Left lobe of liver (tissue), 2 donors: ENCODE data around the gene PRR20A. TPM values are rescaled to one million over a fixed set of nuclear protein-coding genes. Genes with fewer than 3 reads are reported as not detected.
A peak's percentile ranks its signal among the peaks of the same experiment; 100 is the strongest.
"Not testable (repeated sequence)": the region's sequence is repeated elsewhere in the genome, so short reads cannot be mapped to it uniquely, and the experiment has no call there.

Experiments used
- ATAC-seq: fragments of 200-7000 bp; cut with Tn5 transposase; one replicate; pipeline ENCODE4 v1.9.1; 2020; ENCODE audit warnings: mild to moderate bottlenecking, moderate library complexity
- DNase-seq: peaks from one replicate; pipeline ENCODE4 v3.0.0-alpha.2; 2020; ENCODE audit warnings: low spot score
- total RNA-seq: library from RNA; stranded (reverse); gene quantifications from one replicate; pipeline ENCODE4 v1.2.1, GENCODE V29; 2021
- donor health status: DM: no; HTN: no; CAD: no; lungs with moderate emphysema.
- donor health status: DM: no; HTN: yes; CAD: no.

PRR20A gene
- not detected for total RNA-seq

DNA sequence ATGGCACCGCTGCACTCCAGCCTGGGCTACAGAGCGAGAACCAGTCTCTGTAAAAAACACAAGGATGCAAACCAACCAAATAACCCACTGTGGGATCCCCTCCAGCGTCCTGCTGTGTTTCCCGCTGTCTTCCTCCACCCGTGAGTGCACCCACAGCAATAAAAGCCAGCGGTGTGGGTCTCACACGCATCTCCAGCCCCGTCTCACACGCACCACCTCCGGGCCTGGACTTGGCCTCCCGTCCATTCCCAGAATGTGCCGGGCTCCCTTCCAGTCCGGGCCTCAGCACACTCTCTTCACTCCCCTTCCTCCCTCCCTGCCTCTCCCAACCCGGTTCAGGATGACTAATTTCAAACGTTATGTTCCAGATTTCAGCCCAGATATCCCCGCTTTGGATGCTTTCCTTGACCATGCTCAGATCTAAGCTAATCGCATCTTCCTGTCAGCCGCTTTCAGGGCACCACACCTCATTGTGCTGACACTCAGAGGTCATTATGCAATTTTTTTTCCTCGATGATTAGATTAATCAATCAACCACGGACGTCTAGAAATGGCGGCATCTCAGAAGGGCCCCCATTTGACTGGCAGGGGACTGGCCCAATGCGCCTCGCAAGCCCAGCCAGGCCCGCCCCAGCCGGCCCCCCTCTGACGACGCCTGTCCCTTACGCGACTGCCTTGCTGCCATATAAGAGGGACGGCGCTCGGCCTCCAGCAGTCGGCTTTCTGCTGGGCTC is at the start of gene PRR20A:
TSS of gene PRR20A (plus strand) at position 684 of the 734 bp plus-strand sequence. CDS start 387 bp downstream, outside the sequence.
- ATAC-seq = not testable (repeated sequence)

DNA sequence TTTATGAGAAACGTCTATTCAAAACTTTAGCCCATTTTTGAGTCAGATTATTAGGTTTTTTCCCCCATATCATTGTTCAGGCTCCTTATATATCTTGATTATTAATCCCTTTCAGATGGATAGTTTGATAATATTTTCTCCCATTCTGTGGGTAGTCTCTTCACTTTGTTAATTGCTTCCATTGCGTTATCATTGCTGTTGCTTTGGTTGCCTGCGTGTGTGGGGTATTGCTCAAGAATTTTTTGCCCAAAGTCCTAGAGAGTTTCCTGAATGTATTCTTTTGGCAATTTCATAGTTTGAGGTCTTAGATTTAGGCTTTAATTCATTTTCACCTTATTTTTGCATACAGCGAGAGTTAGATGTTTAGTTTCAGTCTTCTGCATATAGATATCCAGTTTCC is 25.8 kb upstream of the PRR20A start:
- DNase-seq = no peak
- peak; percentile 51 for ATAC-seq

More for the DNA sequence above, at the start of gene PRR20A:
- DNase-seq = not testable (repeated sequence)

DNA sequence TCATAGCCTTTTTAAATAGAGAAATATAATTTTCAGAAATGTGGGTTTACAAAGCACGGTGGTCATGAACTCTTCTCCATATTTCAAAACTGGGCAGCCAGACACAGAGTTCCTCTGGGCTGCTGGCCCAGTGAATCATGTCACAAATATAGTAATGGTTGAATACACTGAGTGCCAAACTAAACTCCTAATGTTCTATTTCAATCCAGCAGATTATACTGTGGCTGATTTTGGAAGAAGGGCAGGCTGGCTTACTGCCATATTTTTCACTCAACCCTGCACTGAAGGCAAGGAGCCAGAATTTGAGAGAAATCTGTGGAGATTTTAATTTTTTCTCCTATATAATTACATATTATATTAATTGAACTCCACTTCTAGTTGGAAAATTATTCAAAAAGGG is 17.0 kb upstream of the PRR20A start:
- ATAC-seq = peak; percentile 98
- peak; percentile 71 for DNase-seq

DNA sequence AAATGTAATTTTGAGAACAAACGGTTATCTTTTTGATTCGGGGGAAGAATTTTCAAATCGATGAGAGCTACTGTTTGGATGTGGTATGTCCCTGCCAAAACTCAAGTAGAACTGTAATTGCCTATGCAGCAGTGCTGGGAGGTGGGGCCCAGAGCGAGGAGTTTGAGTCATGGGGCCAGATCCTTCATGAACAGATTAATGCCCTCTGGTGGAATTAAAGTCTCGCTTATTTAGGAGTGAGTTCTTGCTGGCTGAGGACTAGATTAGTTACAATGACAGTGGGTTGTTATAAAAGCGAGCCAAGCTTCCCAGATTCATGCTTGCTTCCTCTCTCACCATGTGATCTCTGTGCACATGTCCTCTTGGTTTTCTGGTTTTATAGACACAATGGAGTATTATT is 11.8 kb upstream of the PRR20A start:
- peak; percentile 50 for ATAC-seq
- no peak for DNase-seq

DNA sequence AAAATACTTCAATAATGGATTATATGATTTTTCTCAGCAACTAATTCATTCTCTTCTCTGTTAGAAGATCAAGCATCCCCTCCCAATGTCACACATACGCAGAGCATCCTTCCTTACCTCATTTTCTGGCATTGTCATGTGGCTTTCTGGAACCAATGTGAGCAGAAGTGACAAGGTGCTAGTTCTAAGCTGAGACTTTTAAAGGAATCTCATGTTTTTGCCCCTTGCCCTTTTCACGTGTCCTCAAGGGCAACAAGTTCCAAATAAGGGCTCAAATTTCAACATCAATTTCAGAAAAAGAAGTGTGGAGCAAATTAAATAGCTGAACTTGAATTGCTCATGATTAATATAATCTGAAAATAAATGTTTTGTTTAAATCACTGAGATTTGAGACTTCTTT is 4.6 kb upstream of the PRR20A start:
- ATAC-seq (peak; percentile 47), DNase-seq (no peak)

DNA sequence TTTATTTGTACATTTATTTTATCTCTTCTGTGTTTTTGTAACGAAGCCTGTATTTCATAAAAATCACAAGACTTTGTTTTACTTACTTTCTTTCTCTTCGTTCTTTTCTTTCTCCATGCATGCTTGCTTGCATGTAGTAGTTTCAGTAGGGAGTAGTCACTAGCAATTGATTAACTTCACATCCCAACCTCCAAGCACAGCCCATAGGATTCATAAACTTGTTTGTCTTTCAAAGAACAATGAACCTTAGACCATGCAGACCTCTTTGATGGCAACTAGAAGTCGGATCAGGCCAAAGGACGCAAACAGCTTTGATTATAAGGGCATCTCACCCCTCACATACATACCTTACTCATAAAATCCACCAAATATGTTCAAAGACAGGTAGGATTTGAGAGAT is 3.1 kb upstream of the PRR20A start:
- DNase-seq (no peak), ATAC-seq (peak; percentile 94)

DNA sequence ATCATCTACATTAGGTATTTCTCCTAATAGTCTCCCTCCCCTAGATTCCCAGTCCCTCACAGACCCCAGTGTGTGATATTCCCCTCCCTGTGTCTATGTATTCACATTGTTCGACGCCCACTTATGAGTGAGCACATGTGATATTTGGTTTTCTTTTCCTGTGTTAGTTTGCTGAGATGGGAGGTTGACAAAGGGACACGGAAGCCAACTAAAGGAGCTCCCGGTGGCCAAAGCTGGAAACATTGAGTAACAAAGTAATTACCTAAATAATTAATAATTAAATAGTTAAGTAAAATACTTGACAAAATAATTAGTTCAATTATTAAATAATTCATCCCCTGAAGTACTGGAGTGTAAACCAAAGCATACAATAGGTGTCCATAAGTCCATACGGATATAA is 1.7 kb upstream of the PRR20A start:
- DNase-seq (no peak), ATAC-seq (no peak)

DNA sequence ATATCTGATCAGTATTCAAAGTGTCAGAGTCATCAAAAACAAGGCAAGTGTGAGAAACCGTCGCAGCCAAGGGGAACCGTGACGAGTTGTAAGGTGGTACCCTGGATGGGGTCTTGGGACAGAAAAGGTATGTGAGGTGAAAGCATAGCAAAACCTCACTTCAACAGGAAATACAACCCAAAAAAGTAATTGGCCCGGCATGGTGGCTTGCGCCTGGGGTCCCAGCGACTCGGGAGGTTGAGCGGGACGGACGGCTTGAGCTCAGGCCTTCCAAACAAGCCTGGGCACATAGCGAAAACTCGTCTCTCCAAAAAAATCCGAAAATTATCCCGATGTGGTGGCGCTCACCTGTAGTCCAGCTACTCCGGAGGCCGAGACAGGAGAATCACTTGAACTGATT is 937 bp upstream of the PRR20A start:
- ATAC-seq, DNase-seq: not testable (repeated sequence)

DNA sequence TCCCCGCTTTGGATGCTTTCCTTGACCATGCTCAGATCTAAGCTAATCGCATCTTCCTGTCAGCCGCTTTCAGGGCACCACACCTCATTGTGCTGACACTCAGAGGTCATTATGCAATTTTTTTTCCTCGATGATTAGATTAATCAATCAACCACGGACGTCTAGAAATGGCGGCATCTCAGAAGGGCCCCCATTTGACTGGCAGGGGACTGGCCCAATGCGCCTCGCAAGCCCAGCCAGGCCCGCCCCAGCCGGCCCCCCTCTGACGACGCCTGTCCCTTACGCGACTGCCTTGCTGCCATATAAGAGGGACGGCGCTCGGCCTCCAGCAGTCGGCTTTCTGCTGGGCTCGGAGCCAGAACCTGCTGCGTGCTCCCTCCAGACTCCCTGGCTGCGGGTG is 6.5 kb downstream of the PRR20A start, which contains the start of gene PRR20B:
TSS of gene PRR20B (plus strand) at position 301 of the 400 bp plus-strand sequence. CDS start 387 bp downstream, outside the sequence.
- not testable (repeated sequence) for DNase-seq

DNA sequence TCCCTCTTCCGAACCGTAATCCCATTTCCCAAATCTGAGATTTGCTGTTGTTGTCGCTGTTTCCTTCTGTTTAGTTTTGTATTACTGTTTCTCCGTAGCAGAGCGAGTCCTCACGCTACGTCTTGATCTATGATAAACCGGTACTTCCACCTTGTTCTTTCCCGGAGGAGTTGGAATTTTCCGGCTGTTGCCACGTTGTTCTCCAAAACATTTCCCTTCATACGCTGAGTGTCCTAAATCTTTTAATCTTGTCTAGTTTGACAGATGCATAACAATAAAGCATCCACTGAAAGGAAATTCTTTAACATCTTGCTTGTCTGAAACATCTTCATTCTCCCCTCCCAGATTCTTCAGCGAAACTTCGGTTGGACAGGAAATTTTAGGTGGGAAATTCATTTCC is 7.4 kb downstream of the PRR20A start:
- not testable (repeated sequence) for DNase-seq, ATAC-seq

More for the DNA sequence above, 6.5 kb downstream of the PRR20A start, which contains the start of gene PRR20B:
- ATAC-seq = not testable (repeated sequence)

DNA sequence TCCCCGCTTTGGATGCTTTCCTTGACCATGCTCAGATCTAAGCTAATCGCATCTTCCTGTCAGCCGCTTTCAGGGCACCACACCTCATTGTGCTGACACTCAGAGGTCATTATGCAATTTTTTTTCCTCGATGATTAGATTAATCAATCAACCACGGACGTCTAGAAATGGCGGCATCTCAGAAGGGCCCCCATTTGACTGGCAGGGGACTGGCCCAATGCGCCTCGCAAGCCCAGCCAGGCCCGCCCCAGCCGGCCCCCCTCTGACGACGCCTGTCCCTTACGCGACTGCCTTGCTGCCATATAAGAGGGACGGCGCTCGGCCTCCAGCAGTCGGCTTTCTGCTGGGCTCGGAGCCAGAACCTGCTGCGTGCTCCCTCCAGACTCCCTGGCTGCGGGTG is 13.0 kb downstream of the PRR20A start, which contains the start of gene PRR20C:
TSS of gene PRR20C (plus strand) at position 301 of the 400 bp plus-strand sequence. CDS start 387 bp downstream, outside the sequence.
- not testable (repeated sequence) for ATAC-seq, DNase-seq

DNA sequence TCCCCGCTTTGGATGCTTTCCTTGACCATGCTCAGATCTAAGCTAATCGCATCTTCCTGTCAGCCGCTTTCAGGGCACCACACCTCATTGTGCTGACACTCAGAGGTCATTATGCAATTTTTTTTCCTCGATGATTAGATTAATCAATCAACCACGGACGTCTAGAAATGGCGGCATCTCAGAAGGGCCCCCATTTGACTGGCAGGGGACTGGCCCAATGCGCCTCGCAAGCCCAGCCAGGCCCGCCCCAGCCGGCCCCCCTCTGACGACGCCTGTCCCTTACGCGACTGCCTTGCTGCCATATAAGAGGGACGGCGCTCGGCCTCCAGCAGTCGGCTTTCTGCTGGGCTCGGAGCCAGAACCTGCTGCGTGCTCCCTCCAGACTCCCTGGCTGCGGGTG is 19.6 kb downstream of the PRR20A start, which contains the start of gene PRR20D:
TSS of gene PRR20D (plus strand) at position 301 of the 400 bp plus-strand sequence. CDS start 387 bp downstream, outside the sequence.
- DNase-seq, ATAC-seq: not testable (repeated sequence)

DNA sequence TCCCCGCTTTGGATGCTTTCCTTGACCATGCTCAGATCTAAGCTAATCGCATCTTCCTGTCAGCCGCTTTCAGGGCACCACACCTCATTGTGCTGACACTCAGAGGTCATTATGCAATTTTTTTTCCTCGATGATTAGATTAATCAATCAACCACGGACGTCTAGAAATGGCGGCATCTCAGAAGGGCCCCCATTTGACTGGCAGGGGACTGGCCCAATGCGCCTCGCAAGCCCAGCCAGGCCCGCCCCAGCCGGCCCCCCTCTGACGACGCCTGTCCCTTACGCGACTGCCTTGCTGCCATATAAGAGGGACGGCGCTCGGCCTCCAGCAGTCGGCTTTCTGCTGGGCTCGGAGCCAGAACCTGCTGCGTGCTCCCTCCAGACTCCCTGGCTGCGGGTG is 26.2 kb downstream of the PRR20A start, which contains the start of gene PRR20E:
TSS of gene PRR20E (plus strand) at position 301 of the 400 bp plus-strand sequence. CDS start 387 bp downstream, outside the sequence.
- ATAC-seq, DNase-seq: not testable (repeated sequence)

DNA sequence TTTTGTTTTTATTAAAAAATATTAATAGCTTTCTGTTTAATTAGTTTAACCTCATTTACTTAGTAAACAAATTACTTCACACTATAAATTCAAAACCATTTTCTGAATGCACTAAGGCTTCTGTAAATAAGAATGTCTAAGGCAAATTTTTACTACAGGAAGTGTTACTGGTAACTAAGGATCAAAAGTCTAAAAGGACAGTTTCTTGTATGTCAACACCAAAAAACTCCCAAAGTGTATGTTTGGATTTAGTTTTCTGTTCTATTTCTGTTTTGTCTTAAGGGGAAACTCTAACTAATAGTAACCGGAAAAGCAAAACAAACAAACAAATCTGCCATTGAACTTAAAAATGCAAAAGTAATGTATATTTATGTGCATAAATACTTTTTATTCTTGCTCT is 50.9 kb downstream of the PRR20A start:
- DNase-seq (no peak), ATAC-seq (no peak)

Other genes starting within 250 kb of the PRR20A start
- not detected for gene PRR20B, start 6.6 kb downstream of the PRR20A start, total RNA-seq
- not detected for gene PRR20C, start 13.1 kb downstream of the PRR20A start, total RNA-seq
- not detected for gene PRR20D, start 19.7 kb downstream of the PRR20A start, total RNA-seq
- gene PRR20E, start 26.3 kb downstream of the PRR20A start, total RNA-seq = not detected